ENCODE results near the gene TOPAZ1.

Gene TOPAZ1

DNA sequence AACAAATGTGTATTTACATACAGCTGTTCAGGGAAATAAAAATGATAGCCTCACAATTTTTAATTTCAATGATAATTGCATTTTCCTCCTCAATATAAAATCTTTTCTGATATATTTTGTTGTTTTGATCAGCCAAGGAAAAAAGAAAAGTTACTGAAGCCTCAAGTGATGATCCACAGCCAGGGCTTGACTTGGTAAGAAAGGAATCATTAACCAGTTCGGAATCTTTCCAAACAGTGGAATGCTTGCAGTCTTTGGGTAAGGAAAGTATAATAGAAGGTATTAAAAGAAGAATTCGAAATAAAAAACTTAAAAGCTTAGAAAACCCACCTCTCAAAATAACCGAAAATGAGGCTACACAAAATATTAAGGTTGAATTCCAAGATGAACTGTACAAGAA, 1.0 kb downstream of the TOPAZ1 start:
- peaks cover 2% of the 10 kb centered on the region for H3K4me1 ChIP-seq (ENCODE audit: control insufficient read depth, insufficient read depth, low read length, poor library complexity, severe bottlenecking)
- 100% methylated on average over 1 of the region's 3 CpGs; no CpG with 5 or more reads in 1 of the 2 experiments for WGBS, 2 experiments (ENCODE audit: insufficient coverage in 2 of 2)
- no peak overlapping the region for H3K27ac ChIP-seq (ENCODE audit: low read depth, low read length, severe bottlenecking)
- no peak overlapping the region for H3K4me3 ChIP-seq (ENCODE audit: extremely low read depth, insufficient read depth, low read length, poor library complexity, severe bottlenecking)
- H3K36me3 ChIP-seq (ENCODE audit: control insufficient read depth, insufficient read depth, low read length): no peaks in the 10 kb centered on the region
- no peaks in the 10 kb centered on the region for H3K9me3 ChIP-seq (ENCODE audit: control insufficient read depth, low read length)

DNA sequence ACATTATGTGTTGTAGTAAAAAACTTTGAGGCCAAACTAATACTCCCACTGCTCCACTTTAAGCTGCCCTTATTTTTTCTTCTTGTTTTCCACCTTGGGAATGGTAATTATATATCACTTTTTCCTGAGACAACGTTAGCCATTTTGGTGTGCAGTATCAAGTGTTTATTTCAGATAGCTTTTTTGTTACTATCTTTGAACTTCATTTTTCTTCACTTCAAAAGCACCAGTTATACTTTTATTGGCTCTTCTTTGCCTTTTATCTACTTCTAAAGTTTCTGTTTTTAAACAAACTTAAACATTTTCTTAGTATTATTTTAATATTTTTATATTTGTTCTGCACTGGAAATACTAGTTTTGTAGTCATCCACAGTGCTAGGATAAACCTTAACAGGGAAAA, 6.5 kb downstream of the TOPAZ1 start:
- Histone ChIP-seq H3K9me3 (ENCODE audit: control insufficient read depth, low read length) (peaks cover 6% of the 10 kb centered on the region), H3K36me3 (ENCODE audit: control insufficient read depth, insufficient read depth, low read length) (no peaks in the 10 kb centered on the region), H3K4me3 (ENCODE audit: extremely low read depth, insufficient read depth, low read length, poor library complexity, severe bottlenecking) (no peak overlapping the region), H3K27ac (ENCODE audit: low read depth, low read length, severe bottlenecking) (no peak overlapping the region), H3K4me1 (ENCODE audit: control insufficient read depth, insufficient read depth, low read length, poor library complexity, severe bottlenecking) (peaks cover 3% of the 10 kb centered on the region)
- WGBS, 2 experiments (ENCODE audit: insufficient coverage in 2 of 2): no CpG with 5 or more reads among the region's 1 CpG

DNA sequence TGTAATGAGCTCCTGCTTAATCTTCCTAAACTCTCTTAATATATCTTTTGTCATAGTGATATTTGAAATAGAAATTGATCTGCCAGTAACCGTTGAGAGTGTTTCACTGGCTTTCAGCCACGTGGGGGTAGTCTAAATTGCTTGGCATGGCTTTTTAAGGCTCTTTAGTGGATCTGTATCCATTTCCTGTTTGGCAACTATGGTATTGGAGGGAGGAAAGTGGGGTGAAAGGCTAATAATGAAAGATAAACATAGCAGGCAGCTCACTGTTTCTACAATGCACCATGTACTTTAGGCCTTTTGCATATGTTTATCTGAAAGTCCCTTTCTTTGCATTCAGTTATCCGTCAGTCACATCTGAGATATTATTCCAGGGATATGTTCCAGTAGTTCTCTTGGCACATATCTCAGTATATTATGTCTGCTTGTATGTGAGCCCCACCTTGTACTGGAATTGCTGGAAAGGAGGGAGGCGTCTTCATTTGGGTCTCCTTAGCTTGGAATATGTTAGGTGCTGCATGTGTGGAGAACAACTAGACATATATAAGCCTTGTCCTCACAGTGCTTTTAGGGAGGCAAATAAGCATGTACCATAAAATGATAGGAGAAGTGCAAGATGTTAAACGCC, 10.8 kb downstream of the TOPAZ1 start:
- H3K27ac ChIP-seq (ENCODE audit: low read depth, low read length, severe bottlenecking): no peak overlapping the region
- 64 to 85% methylated on average over 2 to 3 of the region's 5 CpGs for WGBS, 2 experiments (ENCODE audit: insufficient coverage in 2 of 2)
- H3K4me3 ChIP-seq (ENCODE audit: extremely low read depth, insufficient read depth, low read length, poor library complexity, severe bottlenecking): no peak overlapping the region
- H3K4me1 ChIP-seq (ENCODE audit: control insufficient read depth, insufficient read depth, low read length, poor library complexity, severe bottlenecking): peaks cover 3% of the 10 kb centered on the region
- H3K9me3 ChIP-seq (ENCODE audit: control insufficient read depth, low read length): peaks cover 6% of the 10 kb centered on the region
- H3K36me3 ChIP-seq (ENCODE audit: control insufficient read depth, insufficient read depth, low read length): no peaks in the 10 kb centered on the region

DNA sequence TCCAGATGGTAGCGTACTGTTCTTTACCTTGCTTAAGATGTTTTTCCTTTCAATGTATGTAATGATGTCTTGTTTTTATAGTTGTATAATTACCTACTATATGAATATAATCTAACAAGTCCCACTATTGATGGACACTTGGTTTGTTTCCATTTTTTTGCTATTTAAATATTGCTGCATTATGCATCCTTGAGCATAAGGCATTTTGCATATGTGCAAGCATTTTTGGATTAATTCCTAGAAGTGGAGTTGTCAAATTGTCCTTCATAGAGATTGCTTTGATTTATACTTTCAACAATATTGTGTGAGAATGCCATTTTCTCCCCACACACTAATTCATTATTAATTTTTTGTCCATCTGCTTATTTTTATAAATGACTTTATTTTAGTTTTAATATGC, 17.7 kb downstream of the TOPAZ1 start:
- H3K4me3 ChIP-seq (ENCODE audit: extremely low read depth, insufficient read depth, low read length, poor library complexity, severe bottlenecking): no peak overlapping the region
- WGBS, 2 experiments (ENCODE audit: insufficient coverage in 2 of 2): no CpG with 5 or more reads among the region's 1 CpG
- no peaks in the 10 kb centered on the region for H3K4me1 ChIP-seq (ENCODE audit: control insufficient read depth, insufficient read depth, low read length, poor library complexity, severe bottlenecking)
- H3K36me3 ChIP-seq (ENCODE audit: control insufficient read depth, insufficient read depth, low read length): no peaks in the 10 kb centered on the region
- no peak overlapping the region for H3K27ac ChIP-seq (ENCODE audit: low read depth, low read length, severe bottlenecking)
- H3K9me3 ChIP-seq (ENCODE audit: control insufficient read depth, low read length): peaks cover 4% of the 10 kb centered on the region

DNA sequence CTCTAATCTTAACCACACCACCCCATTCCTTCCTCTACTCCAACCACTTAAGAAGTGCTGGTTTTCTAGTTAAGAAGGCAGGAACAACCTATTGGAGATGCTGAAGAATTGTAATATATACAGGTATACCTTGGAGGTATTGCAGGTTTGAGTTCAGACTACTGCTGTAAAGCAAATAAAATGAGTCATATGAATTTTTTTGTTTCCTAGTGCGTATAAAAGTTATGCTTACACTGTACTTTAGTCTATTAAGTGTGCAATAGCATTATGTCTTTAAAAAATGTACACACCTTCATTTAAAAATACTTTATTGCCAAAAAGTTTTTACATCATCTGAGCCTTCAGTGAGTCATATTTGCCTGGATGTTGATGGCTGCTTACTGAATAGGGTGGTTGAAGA, 22.5 kb downstream of the TOPAZ1 start:
- Histone ChIP-seq H3K4me1 (ENCODE audit: control insufficient read depth, insufficient read depth, low read length, poor library complexity, severe bottlenecking) (no peaks in the 10 kb centered on the region), H3K9me3 (ENCODE audit: control insufficient read depth, low read length) (peaks cover 4% of the 10 kb centered on the region), H3K27ac (ENCODE audit: low read depth, low read length, severe bottlenecking) (no peak overlapping the region), H3K4me3 (ENCODE audit: extremely low read depth, insufficient read depth, low read length, poor library complexity, severe bottlenecking) (no peak overlapping the region), H3K36me3 (ENCODE audit: control insufficient read depth, insufficient read depth, low read length) (no peaks in the 10 kb centered on the region)
- no CpG with 5 or more reads among the region's 1 CpG for WGBS, 2 experiments (ENCODE audit: insufficient coverage in 2 of 2)

DNA sequence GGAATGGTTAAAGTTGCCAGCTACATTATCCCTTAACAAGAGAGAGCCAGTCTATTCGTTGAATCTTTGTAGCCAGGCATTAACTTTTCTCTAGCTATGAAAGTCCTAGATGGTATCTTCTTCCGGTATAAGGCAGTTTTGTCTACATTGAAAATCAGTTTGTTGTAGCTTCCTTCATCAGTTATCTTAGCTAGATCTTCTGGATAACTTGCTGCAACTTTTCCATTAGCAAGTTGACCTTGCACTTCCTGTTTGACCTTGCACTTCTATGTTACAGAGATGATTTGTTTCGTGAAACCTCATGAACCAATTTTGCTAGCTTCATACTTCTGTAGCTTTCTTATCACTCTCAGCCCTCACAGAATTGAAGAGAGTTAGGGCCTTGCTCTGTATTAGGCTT, 24.1 kb downstream of the TOPAZ1 start:
- 100% methylated on average over 1 of the region's 3 CpGs; no CpG with 5 or more reads in 1 of the 2 experiments for WGBS, 2 experiments (ENCODE audit: insufficient coverage in 2 of 2)
- H3K36me3 ChIP-seq (ENCODE audit: control insufficient read depth, insufficient read depth, low read length): no peaks in the 10 kb centered on the region

DNA sequence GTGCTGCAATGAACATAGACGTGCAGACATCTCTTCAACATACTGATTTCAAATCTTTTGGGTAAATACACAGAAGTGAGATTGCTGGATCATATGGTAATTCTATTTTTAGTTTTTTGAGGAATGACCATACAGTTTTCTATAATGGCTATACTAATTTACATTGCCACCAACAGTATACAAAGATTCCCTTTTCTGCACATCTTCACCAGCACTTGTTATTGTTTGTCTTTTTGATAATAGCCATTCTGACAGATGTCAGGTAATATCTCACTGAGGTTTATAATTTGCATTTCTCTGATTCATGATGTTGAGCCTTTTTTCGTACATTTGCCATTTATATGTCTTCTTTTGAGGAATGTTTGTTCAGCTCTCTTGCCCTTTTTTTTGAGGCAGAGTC, 30.5 kb downstream of the TOPAZ1 start:
- Histone ChIP-seq H3K9me3 (ENCODE audit: control insufficient read depth, low read length) (no peaks in the 10 kb centered on the region), H3K36me3 (ENCODE audit: control insufficient read depth, insufficient read depth, low read length) (no peaks in the 10 kb centered on the region), H3K4me3 (ENCODE audit: extremely low read depth, insufficient read depth, low read length, poor library complexity, severe bottlenecking) (no peak overlapping the region), H3K4me1 (ENCODE audit: control insufficient read depth, insufficient read depth, low read length, poor library complexity, severe bottlenecking) (no peaks in the 10 kb centered on the region), H3K27ac (ENCODE audit: low read depth, low read length, severe bottlenecking) (no peak overlapping the region)
- WGBS, 2 experiments (ENCODE audit: insufficient coverage in 2 of 2): 100% methylated on average over 1 of the region's 2 CpGs; no CpG with 5 or more reads in 1 of the 2 experiments

More for the DNA sequence above, 24.1 kb downstream of the TOPAZ1 start:
- Histone ChIP-seq H3K9me3 (ENCODE audit: control insufficient read depth, low read length) (peaks cover 4% of the 10 kb centered on the region), H3K27ac (ENCODE audit: low read depth, low read length, severe bottlenecking) (no peak overlapping the region), H3K4me3 (ENCODE audit: extremely low read depth, insufficient read depth, low read length, poor library complexity, severe bottlenecking) (no peak overlapping the region), H3K4me1 (ENCODE audit: control insufficient read depth, insufficient read depth, low read length, poor library complexity, severe bottlenecking) (no peaks in the 10 kb centered on the region)

DNA sequence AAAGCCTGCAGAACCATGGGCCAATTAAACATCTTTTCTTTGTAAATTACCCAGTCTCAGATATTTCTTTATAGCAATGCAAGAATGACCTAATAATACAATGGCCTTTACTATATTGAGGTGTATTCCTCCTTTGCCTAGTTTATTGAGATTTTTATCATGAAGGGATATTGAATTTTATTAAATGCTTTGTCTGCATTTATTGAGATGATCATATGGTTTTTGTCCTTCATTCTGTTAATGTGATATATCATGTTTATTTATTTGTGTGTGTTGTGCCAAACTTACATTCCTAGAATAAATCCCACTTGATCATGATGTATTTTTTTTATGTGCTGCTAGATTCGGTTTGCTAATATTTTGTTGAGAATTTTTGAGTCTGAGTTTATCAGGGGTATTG, 36.2 kb downstream of the TOPAZ1 start:
- Histone ChIP-seq H3K4me1 (ENCODE audit: control insufficient read depth, insufficient read depth, low read length, poor library complexity, severe bottlenecking) (no peaks in the 10 kb centered on the region), H3K27ac (ENCODE audit: low read depth, low read length, severe bottlenecking) (no peak overlapping the region), H3K36me3 (ENCODE audit: control insufficient read depth, insufficient read depth, low read length) (no peaks in the 10 kb centered on the region), H3K9me3 (ENCODE audit: control insufficient read depth, low read length) (no peaks in the 10 kb centered on the region), H3K4me3 (ENCODE audit: extremely low read depth, insufficient read depth, low read length, poor library complexity, severe bottlenecking) (no peak overlapping the region)
- WGBS, 2 experiments (ENCODE audit: insufficient coverage in 2 of 2): no CpG with 5 or more reads among the region's 1 CpG

DNA sequence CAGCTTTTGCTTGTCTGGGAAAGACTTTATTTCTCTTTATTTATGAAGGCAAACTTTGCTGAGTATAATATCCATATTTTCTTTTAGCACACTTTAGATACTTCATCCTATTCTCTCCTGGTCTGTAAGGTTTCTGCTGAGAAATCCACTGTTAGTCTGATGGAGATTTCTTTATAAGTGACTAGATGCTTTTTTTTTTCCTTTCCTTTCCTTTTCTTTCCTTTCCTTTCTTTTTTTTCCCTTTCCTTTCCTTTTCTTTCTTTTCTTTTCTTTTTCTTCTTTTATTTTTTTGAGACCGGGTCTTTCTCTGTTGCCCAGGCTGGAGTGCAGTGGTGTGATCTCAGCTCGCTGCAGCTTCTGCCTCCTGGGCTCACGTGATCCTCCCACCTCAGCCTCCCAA, 38.4 kb downstream of the TOPAZ1 start:
- no peaks in the 10 kb centered on the region for H3K4me1 ChIP-seq (ENCODE audit: control insufficient read depth, insufficient read depth, low read length, poor library complexity, severe bottlenecking)
- H3K9me3 ChIP-seq (ENCODE audit: control insufficient read depth, low read length): no peaks in the 10 kb centered on the region
- 86 to 89% methylated on average over 1 to 3 of the region's 3 CpGs for WGBS, 2 experiments (ENCODE audit: insufficient coverage in 2 of 2)

DNA sequence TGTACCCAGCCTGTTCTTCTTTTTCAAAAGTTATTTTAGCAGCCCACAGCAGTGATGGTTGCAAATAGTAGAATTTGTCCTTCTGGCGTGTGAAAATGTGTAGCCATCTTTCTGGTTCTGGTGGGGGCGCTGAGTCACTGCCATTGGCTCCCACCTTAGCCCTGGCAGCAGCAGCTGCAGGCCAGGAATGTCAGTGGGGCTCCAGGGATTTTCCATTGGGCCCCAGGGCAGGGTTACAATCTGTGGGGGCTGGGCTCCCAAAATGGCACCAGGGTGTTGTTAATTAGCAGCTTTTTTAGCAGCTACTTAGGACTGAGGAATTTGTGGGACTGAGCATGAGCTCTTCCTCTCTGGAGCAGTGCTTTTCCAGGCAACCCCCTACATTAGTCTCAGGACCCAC, 38.9 kb downstream of the TOPAZ1 start:
- no peaks in the 10 kb centered on the region for H3K9me3 ChIP-seq (ENCODE audit: control insufficient read depth, low read length)
- no peaks in the 10 kb centered on the region for H3K36me3 ChIP-seq (ENCODE audit: control insufficient read depth, insufficient read depth, low read length)
- 89 to 100% methylated on average over 2 of the region's 2 CpGs for WGBS, 2 experiments (ENCODE audit: insufficient coverage in 2 of 2)
- no peak overlapping the region for H3K27ac ChIP-seq (ENCODE audit: low read depth, low read length, severe bottlenecking)
- H3K4me3 ChIP-seq (ENCODE audit: extremely low read depth, insufficient read depth, low read length, poor library complexity, severe bottlenecking): no peak overlapping the region
- H3K4me1 ChIP-seq (ENCODE audit: control insufficient read depth, insufficient read depth, low read length, poor library complexity, severe bottlenecking): no peaks in the 10 kb centered on the region

More for the DNA sequence above, 38.4 kb downstream of the TOPAZ1 start:
- no peak overlapping the region for H3K4me3 ChIP-seq (ENCODE audit: extremely low read depth, insufficient read depth, low read length, poor library complexity, severe bottlenecking)
- H3K27ac ChIP-seq (ENCODE audit: low read depth, low read length, severe bottlenecking): no peak overlapping the region
- no peaks in the 10 kb centered on the region for H3K36me3 ChIP-seq (ENCODE audit: control insufficient read depth, insufficient read depth, low read length)

DNA sequence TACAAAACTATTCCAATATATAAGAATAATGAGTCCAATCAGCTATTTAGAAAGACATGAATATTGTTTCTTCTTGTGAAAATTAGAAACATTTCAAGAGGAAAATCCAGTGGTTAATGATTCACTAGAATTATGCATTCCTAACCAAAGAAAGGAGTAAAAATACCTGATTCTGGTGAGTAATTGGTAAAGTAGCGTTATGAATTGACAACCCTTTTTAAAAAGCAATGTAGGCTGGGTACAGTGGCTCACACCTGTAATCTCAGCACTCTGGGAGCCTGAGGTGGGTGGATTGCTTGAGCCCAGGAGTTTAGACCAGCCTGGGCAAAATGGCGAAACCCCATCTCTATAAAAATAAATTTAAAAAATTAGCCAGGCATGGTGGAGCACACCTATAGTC, 43.3 kb downstream of the TOPAZ1 start:
- no peaks in the 10 kb centered on the region for H3K4me1 ChIP-seq (ENCODE audit: control insufficient read depth, insufficient read depth, low read length, poor library complexity, severe bottlenecking)
- 80 to 100% methylated on average over 1 of the region's 2 CpGs for WGBS, 2 experiments (ENCODE audit: insufficient coverage in 2 of 2)
- no peaks in the 10 kb centered on the region for H3K9me3 ChIP-seq (ENCODE audit: control insufficient read depth, low read length)
- H3K36me3 ChIP-seq (ENCODE audit: control insufficient read depth, insufficient read depth, low read length): no peaks in the 10 kb centered on the region
- no peak overlapping the region for H3K4me3 ChIP-seq (ENCODE audit: extremely low read depth, insufficient read depth, low read length, poor library complexity, severe bottlenecking)
- no peak overlapping the region for H3K27ac ChIP-seq (ENCODE audit: low read depth, low read length, severe bottlenecking)

Data from mesodermal cell (in vitro differentiated cells).